Heart left ventricle (tissue), 16 donors: ENCODE results near the gene ZNF215. TPM values are rescaled to one million over a fixed set of nuclear protein-coding genes. Genes with fewer than 3 reads are reported as not detected.
"Not testable (repeated sequence)": the region's sequence is repeated elsewhere in the genome, so short reads cannot be mapped to it uniquely, and the experiment has no call there.

Source experiments
- ATAC-seq, 4 donors: fragments of 200-7000 bp; cut with Tn5 transposase; one replicate each; pipeline ENCODE4 v1.9.1; 2020 to 2022; ENCODE audit warnings: moderate library complexity in 4 of 4, mild to moderate bottlenecking in 3 of 4, moderate number of reproducible peaks in 1 of 4
- DNase-seq, 5 donors: peaks; one replicate each; pipeline ENCODE4 v3.0.0-alpha.2; 2020
- H3K27ac ChIP-seq, 12 donors: fragments of 200-600 bp; sonication (generic) in 4 of 12; one replicate each; pipeline versions ENCODE4 v1.5.0 to v1.8.0; 2016 to 2022; ENCODE audit warnings: mild to moderate bottlenecking in 2 of 12
- H3K27me3 ChIP-seq, 9 donors: fragments of 200-600 bp; sonication (generic) in 2 of 9; one replicate each; pipeline versions ENCODE4 v1.5.1 to v1.8.0; 2016 to 2022; ENCODE audit warnings: mild to moderate bottlenecking in 3 of 9
- H3K36me3 ChIP-seq, 9 donors: fragments of 200-600 bp; sonication (generic) in 2 of 9; one replicate each; pipeline versions ENCODE4 v1.5.0 to v1.8.0; 2018 to 2022; ENCODE audit warnings: mild to moderate bottlenecking in 2 of 9
- H3K4me1 ChIP-seq, 12 donors: fragments of 200-600 bp; sonication (generic) in 4 of 12; one replicate each; pipeline versions ENCODE4 v1.5.0 to v1.8.0; 2016 to 2022; ENCODE audit warnings: mild to moderate bottlenecking in 3 of 12
- H3K4me3 ChIP-seq, 12 donors: fragments of 200-600 bp; sonication (generic) in 4 of 12; one replicate each; pipeline versions ENCODE4 v1.5.0 to v1.8.0; 2017 to 2022; ENCODE audit warnings: mild to moderate bottlenecking in 9 of 12, moderate library complexity in 4 of 12
- H3K9me3 ChIP-seq, 12 donors: fragments of 200-600 bp; sonication (generic) in 4 of 12; one replicate each; pipeline versions ENCODE4 v1.5.0 to v1.8.0; 2016 to 2022; ENCODE audit warnings: mild to moderate bottlenecking in 1 of 12
- POLR2A ChIP-seq, 2 donors: fragments of 450-650 bp; IDR thresholded peaks; one replicate each; pipeline ENCODE4 v1.6.1; 2017; ENCODE audit warnings: antibody characterized with exemption in 2 of 2, mild to moderate bottlenecking in 2 of 2, moderate library complexity in 2 of 2
- WGBS, 4 donors: extraction: QIAGEN DNeasy Blood & Tissue Kit in 2 of 4; methylation state at CpG; one replicate each; pipeline versions ENCODE4 v1.1.5 to v1.1.7; 2013 to 2018; 5-methylcytosine and 5-hydroxymethylcytosine counted together
- intact Hi-C, 10 donors: fragments of 100-400 bp; cut with DNase I; formaldehyde crosslinking; loops; one replicate each; pipeline versions ENCODE4 v1.11.1 to v1.14.2; 2022
- long read RNA-seq, 3 donors: library from polyadenylated mRNA; unstranded; transcript quantifications; one replicate each; pipeline ENCODE4 v2.0.0, GENCODE V29; 2020 to 2021
- polyA plus RNA-seq, 2 donors: library from polyadenylated mRNA; stranded (reverse); fragments of 200-250 nt; gene quantifications; one replicate each; pipeline ENCODE4 v1.2.3, GENCODE V29; 2013
- total RNA-seq, 9 donors: library from RNA; depleted of rRNA in 2 of 9; stranded (reverse); fragments of >200 nt in 2 of 9; fragmentation: NEBNext Ultra II Directional in 3 of 9; extraction: Animal tissue kit (Norgen Biotek cat#: 25700) in 3 of 9; gene quantifications; one replicate each; pipeline versions ENCODE4 v1.1.0 to v1.2.4, GENCODE V29; 2016 to 2023
- TF ChIP-seq, protein P1 (sequence below), 12 donors: fragments of 200-600 bp; sonication (generic) in 4 of 12; IDR thresholded peaks; one replicate each; pipeline versions ENCODE4 v1.5.0 to v1.8.0; 2018 to 2022; ENCODE audit warnings: antibody characterized with exemption in 12 of 12, mild to moderate bottlenecking in 5 of 12
- donor health status: ischemic (EF 13 %, LVEDD 7.1; RV severe dilation, severe dysfunction).
- donor health status: healthy with polysubstance abuse.
- donor health status: DM: no; HTN: yes; CAD: no.
- donor health status: DM: no; HTN: no; CAD: no.
- donor health status: ischemic (EF 25% LVEDD 6.9; RV normal size, moderate dysfunction).
- donor health status: ischemic (EF 25% LVEDD 5.7; RV mildly dilated, moderate dysfunction).
- donor health status: healthy.
- donor health status: DM: yes; HTN: yes; CAD: no.
- donor health status: ischemic (EF 35%, LVEDD 5.7; RV mildly dilated, moderate dysfunction).
- donor health status: nonischemic (EF 11% LVEDD 7.7; RV severe dilation, severe dysfunction).
- donor health status: DM: yes; HTN: yes; CAD: no.
- donor health status: PGD.
- donor health status: ischemic (EF 29% LVEDD 5.4; RV normal size, mild dysfunction).
- donor health status: nonischemic (EF 23%, LVEDD 6.1; RV moderate dilation, normal function).

Gene ZNF215
- total RNA-seq (under 1 TPM in 6 of 9 donors, not detected in 3; 0.13 to 0.72 (median 0.23) TPM), polyA plus RNA-seq (under 1 TPM; 0.04 to 0.19 TPM)
- long read RNA-seq, donor 1 = 0 reads
- long read RNA-seq, donor 2, partial matches to known transcripts = 0 of 1 reads
- long read RNA-seq, donor 2, other reads (novel, unspliced or antisense) = 1 of 1 reads
- long read RNA-seq, donor 3 = 0 reads

DNA sequence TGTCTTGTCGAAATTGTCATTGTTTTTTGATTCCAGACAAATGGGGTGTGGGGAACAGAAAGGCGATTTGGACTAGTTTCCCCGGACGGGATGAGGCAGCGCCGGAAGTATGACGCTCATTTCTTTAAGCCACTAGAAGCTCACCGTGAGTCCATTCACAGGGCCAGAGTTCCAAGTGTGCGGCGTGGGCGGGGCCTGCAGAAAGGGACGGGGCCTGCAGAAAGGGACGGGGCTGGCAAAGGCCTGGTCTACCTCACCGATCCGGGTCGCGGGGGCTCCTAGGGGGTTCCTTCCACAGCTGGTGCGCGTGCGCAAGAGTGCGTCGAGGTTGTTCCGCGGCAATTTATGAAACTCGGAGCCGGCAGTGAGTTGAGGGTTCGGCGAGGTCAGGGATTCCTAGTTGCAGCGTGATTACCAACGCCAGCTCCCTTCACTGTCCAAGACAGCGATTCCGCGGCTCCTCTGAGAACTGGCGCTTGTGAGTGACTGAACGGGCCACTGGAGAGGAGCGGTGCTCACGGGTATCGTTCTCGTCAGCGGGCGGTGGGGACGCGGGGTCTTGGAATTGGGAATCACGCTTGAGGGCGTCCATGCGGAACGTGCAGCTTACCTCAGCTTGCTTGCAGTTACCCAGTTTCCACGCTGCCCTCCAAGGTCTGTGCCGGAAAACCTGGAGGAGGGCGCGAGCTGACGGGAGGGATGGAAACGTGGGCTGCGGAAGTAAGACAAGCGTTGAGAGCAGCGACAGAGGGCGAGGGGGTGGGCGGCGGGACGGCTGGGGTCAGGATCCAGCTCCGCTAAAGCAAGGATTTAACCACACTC lies at the start of gene ZNF215:
Gene ZNF215 (plus strand): TSS at position 219 of the 822 bp plus-strand sequence. CDS start 5,847 bp downstream, outside the sequence.
- Histone ChIP-seq H3K27ac (peak within 1 kb of the TSS in 8 of 12 donors; percentile 8 to 62 (median 32)), H3K27me3 (peaks cover 0 to 27% (median 0%) of the 10 kb centered on the region in 9 donors), H3K36me3 (no peaks in the 10 kb centered on the region), H3K4me1 (peaks cover 0 to 12% (median 5%) of the 10 kb centered on the region in 12 donors), H3K4me3 (peak within 1 kb of the TSS; percentile 23 to 70 (median 56)), H3K9me3 (no peaks in the 10 kb centered on the region)
- peak; percentile 54 to 84 (median 64) for DNase-seq
- intact Hi-C loops = no loop called here
- ATAC-seq = peak; percentile 55 to 96 (median 90)
- no peak for TF ChIP-seq POLR2A (IDR thresholded peaks at IDR 0.05)
- TF ChIP-seq, protein P1, sequence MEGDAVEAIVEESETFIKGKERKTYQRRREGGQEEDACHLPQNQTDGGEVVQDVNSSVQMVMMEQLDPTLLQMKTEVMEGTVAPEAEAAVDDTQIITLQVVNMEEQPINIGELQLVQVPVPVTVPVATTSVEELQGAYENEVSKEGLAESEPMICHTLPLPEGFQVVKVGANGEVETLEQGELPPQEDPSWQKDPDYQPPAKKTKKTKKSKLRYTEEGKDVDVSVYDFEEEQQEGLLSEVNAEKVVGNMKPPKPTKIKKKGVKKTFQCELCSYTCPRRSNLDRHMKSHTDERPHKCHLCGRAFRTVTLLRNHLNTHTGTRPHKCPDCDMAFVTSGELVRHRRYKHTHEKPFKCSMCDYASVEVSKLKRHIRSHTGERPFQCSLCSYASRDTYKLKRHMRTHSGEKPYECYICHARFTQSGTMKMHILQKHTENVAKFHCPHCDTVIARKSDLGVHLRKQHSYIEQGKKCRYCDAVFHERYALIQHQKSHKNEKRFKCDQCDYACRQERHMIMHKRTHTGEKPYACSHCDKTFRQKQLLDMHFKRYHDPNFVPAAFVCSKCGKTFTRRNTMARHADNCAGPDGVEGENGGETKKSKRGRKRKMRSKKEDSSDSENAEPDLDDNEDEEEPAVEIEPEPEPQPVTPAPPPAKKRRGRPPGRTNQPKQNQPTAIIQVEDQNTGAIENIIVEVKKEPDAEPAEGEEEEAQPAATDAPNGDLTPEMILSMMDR (IDR thresholded peaks at IDR 0.05) = no peak
- 1% methylated on average over 56 to 61 of the region's 61 CpGs for WGBS, 4 donors

GRCh38 chr11:6876914-6877313 lies 49.3 kb upstream of the ZNF215 start:
- Histone ChIP-seq H3K4me3 (no peak overlapping the region), H3K27ac (no peak overlapping the region), H3K4me1 (no peaks in the 10 kb centered on the region), H3K36me3 (no peaks in the 10 kb centered on the region), H3K9me3 (peaks cover 0 to 7% (median 0%) of the 10 kb centered on the region in 12 donors), H3K27me3 (no peaks in the 10 kb centered on the region)
- DNase-seq (no peak), ATAC-seq (no peak)
- no peak for TF ChIP-seq POLR2A (IDR thresholded peaks at IDR 0.05)
- TF ChIP-seq, protein P1 (IDR thresholded peaks at IDR 0.05) = no peak
- intact Hi-C loops = no loop called here
- WGBS, 4 donors = 71 to 88% (median 83%) methylated on average over 3 of the region's 3 CpGs

- TF ChIP-seq, protein P1 (IDR thresholded peaks at IDR 0.05) = no peak
Measured at GRCh38 chr11:6882751-6883150, 43.5 kb upstream of the ZNF215 start.

GRCh38 chr11:6887711-6888110 lies 38.5 kb upstream of the ZNF215 start:
- ATAC-seq, H3K27ac ChIP-seq, H3K4me1 ChIP-seq, H3K36me3 ChIP-seq, DNase-seq, H3K27me3 ChIP-seq, intact Hi-C loops, H3K4me3 ChIP-seq: not testable (repeated sequence)
- H3K9me3 ChIP-seq = peaks cover 0 to 12% (median 0%) of the 10 kb centered on the region in 12 donors
- WGBS, 4 donors = 85 to 93% (median 92%) methylated on average over 5 of the region's 5 CpGs

More at GRCh38 chr11:6882751-6883150, 43.5 kb upstream of the ZNF215 start:
- H3K27ac ChIP-seq = no peak overlapping the region
- no peaks in the 10 kb centered on the region for H3K27me3 ChIP-seq
- intact Hi-C loops = no loop called here
- no peak for ATAC-seq
- no peak for DNase-seq
- H3K4me1 ChIP-seq = no peaks in the 10 kb centered on the region
- H3K4me3 ChIP-seq = no peak overlapping the region
- no peaks in the 10 kb centered on the region for H3K36me3 ChIP-seq
- peaks cover 0 to 3% (median 0%) of the 10 kb centered on the region in 12 donors for H3K9me3 ChIP-seq
